Activated CD4-positive, alpha-beta T cell treated with anti-CD3 and anti-CD28 coated beads, Interleukin-10, Interleukin-2, amounts not matched to agents 100 ng/mL and 50 ng/mL, durations not matched to agents 16 hours and 8 hours (primary cell): ENCODE results near the gene THAP4.
"Not testable (repeated sequence)": the region's sequence is repeated elsewhere in the genome, so short reads cannot be mapped to it uniquely, and the experiment has no call there.

Experiments
- DNase-seq: peaks from one replicate; pipeline ENCODE4 v3.0.0-alpha.2; 2020

The THAP4 gene

GRCh38 chr2:241662731-241663130, 25.8 kb upstream of the THAP4 start:
- DNase-seq: not testable (repeated sequence)

GRCh38 chr2:241660593-241661213, 23.7 kb upstream of the THAP4 start:
- no peak for DNase-seq

GRCh38 chr2:241659150-241659739, 22.3 kb upstream of the THAP4 start:
- peak; percentile 50 for DNase-seq

GRCh38 chr2:241658296-241658695, 21.3 kb upstream of the THAP4 start:
- DNase-seq: no peak

GRCh38 chr2:241657786-241658254, 20.9 kb upstream of the THAP4 start:
- DNase-seq: no peak

- no peak for DNase-seq
Observed at GRCh38 chr2:241656190-241656741, 19.3 kb upstream of the THAP4 start.

- DNase-seq: no peak
Observed at GRCh38 chr2:241655516-241656189, 18.7 kb upstream of the THAP4 start.

GRCh38 chr2:241654551-241654950, 17.6 kb upstream of the THAP4 start:
- DNase-seq: no peak

- DNase-seq: no peak
Observed at GRCh38 chr2:241653210-241653750, 16.3 kb upstream of the THAP4 start.

GRCh38 chr2:241652722-241653121, 15.8 kb upstream of the THAP4 start:
- no peak for DNase-seq

- no peak for DNase-seq
Observed at GRCh38 chr2:241652142-241652541, 15.2 kb upstream of the THAP4 start.

- no peak for DNase-seq
Observed at GRCh38 chr2:241649927-241650326, 13.0 kb upstream of the THAP4 start.

- no peak for DNase-seq
Observed at GRCh38 chr2:241649404-241649803, 12.4 kb upstream of the THAP4 start.

- no peak for DNase-seq
Observed at GRCh38 chr2:241648453-241648852, 11.5 kb upstream of the THAP4 start.

GRCh38 chr2:241645915-241646645, 9.1 kb upstream of the THAP4 start:
- DNase-seq: no peak

- no peak for DNase-seq
Observed at GRCh38 chr2:241645056-241645914, 8.3 kb upstream of the THAP4 start.

GRCh38 chr2:241641631-241642030, 4.7 kb upstream of the THAP4 start:
- DNase-seq: no peak

GRCh38 chr2:241640165-241640795, 3.3 kb upstream of the THAP4 start:
- no peak for DNase-seq

- no peak for DNase-seq
Observed at GRCh38 chr2:241639385-241639784, 2.4 kb upstream of the THAP4 start.

GRCh38 chr2:241638940-241639339, 2.0 kb upstream of the THAP4 start:
- DNase-seq: no peak
